Measurements from ENCODE around the gene TRAF3IP1. TPM values are rescaled to one million over a fixed set of nuclear protein-coding genes. Genes with fewer than 3 reads are reported as not detected.

TRAF3IP1 gene
- total and polyA plus RNA-seq, 2 of the 13 experiments (the other 11 are each of a cell fraction or from before 2014, with no cell fraction given): 4.1 to 12.9 TPM

DNA sequence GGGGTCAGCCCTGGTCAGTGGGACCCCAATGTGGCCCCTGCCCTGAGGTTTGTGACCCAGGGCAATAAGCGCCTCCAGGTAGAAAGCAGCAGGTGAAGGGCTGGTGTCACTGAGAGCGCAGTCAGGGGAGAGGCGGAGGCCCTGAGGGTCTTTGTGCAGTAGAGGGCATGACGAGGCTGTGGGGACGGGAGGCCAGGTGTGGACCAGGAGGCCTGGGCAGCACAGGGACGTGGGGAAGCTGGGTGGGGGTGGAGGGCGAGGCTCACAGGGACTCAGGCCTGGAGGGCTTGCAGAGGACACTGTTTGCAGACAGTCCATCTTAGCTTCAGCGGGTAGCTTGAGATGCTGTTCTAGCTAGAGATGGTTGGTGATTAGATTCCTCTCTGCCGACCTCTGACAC lies 32.0 kb downstream of the TRAF3IP1 start:
- ChIA-PET CTCF (ENCODE audit: low intra/inter-chr PET ratio, low total read pairs) (no interaction called here), POLR2A (no interaction called here)
- TF ChIP-seq PRPF4 (IDR thresholded peaks at IDR 0.05; ENCODE audit: low read depth, low read length, poor library complexity, severe bottlenecking): no peak
- no peak for TF ChIP-seq XRCC5 (optimal IDR thresholded peaks at IDR 0.05; ENCODE audit: low read length)
- TF ChIP-seq ZFP36 (IDR thresholded peaks at IDR 0.05; ENCODE audit: borderline replicate concordance, low read depth, low read length, partially characterized antibody): no peak
- TF ChIP-seq, protein P1, sequence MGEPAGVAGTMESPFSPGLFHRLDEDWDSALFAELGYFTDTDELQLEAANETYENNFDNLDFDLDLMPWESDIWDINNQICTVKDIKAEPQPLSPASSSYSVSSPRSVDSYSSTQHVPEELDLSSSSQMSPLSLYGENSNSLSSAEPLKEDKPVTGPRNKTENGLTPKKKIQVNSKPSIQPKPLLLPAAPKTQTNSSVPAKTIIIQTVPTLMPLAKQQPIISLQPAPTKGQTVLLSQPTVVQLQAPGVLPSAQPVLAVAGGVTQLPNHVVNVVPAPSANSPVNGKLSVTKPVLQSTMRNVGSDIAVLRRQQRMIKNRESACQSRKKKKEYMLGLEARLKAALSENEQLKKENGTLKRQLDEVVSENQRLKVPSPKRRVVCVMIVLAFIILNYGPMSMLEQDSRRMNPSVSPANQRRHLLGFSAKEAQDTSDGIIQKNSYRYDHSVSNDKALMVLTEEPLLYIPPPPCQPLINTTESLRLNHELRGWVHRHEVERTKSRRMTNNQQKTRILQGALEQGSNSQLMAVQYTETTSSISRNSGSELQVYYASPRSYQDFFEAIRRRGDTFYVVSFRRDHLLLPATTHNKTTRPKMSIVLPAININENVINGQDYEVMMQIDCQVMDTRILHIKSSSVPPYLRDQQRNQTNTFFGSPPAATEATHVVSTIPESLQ (CRISPR knock-in tag; conservative IDR thresholded peaks at IDR 0.05): no peak
- TF ChIP-seq GATAD1 (CRISPR knock-in tag; IDR thresholded peaks at IDR 0.05): no peak
- no peak for TF ChIP-seq SRSF9 (IDR thresholded peaks at IDR 0.05; ENCODE audit: borderline replicate concordance, insufficient read depth, low read depth, low read length, poor library complexity, severe bottlenecking)
- no peak for ATAC-seq
- intact Hi-C loops (cut with micrococcal nuclease; ENCODE audit: unreplicated experiment) (no loop called here), in situ Hi-C loops (cut with HindIII; ENCODE audit: extremely low pct_ligation_motif_present, low pct_unique_long_range_greater_than_20kb) (loop anchor here (25.0 kb wide), 1 partner anchor 435 kb away; no protein-coding TSS in a partner anchor)
- Histone ChIP-seq H3K4me3 (replicated peaks in 1 of 3; ENCODE audit: insufficient read depth in 1 of 3, low read depth in 2 of 3, low read length in 3 of 3) (no peak overlapping the region), H3K79me2 (ENCODE audit: insufficient read depth, low read length) (no peaks in the 10 kb centered on the region), H3K9me3 (ENCODE audit: low read length) (no peaks in the 10 kb centered on the region), H2AFZ (ENCODE audit: low read length) (no peak overlapping the region), H3K27ac (ENCODE audit: extremely low read length, insufficient read depth, low read length) (no peak overlapping the region), H3K36me3 (replicated peaks in 1 of 2; ENCODE audit: control insufficient read depth in 1 of 2, insufficient read depth in 2 of 2, low read length in 2 of 2) (peaks cover 13 to 44% of the 10 kb centered on the region in 2 experiments), H3K27me3 (ENCODE audit: control insufficient read depth in 1 of 2, insufficient read depth in 2 of 2, low read length in 2 of 2) (no peaks in the 10 kb centered on the region), H4K20me1 (ENCODE audit: insufficient read depth, low read length) (no peaks in the 10 kb centered on the region; the same call in 1 of the 2 replicates), H3K4me2 (ENCODE audit: low read depth, low read length) (no peak overlapping the region), H3K9ac (ENCODE audit: insufficient read depth, low read depth, low read length) (no peak overlapping the region), H3K4me1 (ENCODE audit: insufficient read depth, low read length) (peaks cover under 1% of the 10 kb centered on the region; the same call in 1 of the 2 replicates)
- DNase-seq (ENCODE audit: low spot score): no peak
- BruUV-seq (replicated peaks): no TSS peak
- FAIRE-seq: no peak
- 94% methylated on average over 9 of the region's 9 CpGs for WGBS (ENCODE audit: low lambda C conversion rate)
